Brain microvascular endothelial cell (primary cell): ENCODE results near the gene PPM1M.

Experiments
- DNase-seq: peaks from one replicate; pipeline ENCODE4 v3.0.0-alpha.2; 2020
- H3K27ac ChIP-seq: fragments of 250-450 bp; sonication (Bioruptor Pico); 2 replicates; pipeline ENCODE4 v1.5.1; 2020; ENCODE audit warnings: mild to moderate bottlenecking, moderate library complexity
- H3K27me3 ChIP-seq: fragments of 250-450 bp; sonication (Bioruptor Pico); replicated peaks from 2 replicates; pipeline ENCODE4 v1.5.1; 2020; ENCODE audit warnings: mild to moderate bottlenecking
- H3K36me3 ChIP-seq: fragments of 250-450 bp; sonication (Bioruptor Pico); replicated peaks from 2 replicates; pipeline ENCODE4 v1.5.1; 2020; ENCODE audit warnings: mild to moderate bottlenecking
- H3K4me3 ChIP-seq: 2 replicates; pipeline ENCODE4 v1.5.1; 2011; ENCODE audit warnings: low read depth, mild to moderate bottlenecking, control low read depth, low read length, moderate library complexity
- in situ Hi-C: cut with HindIII; loops from 2 replicates; pipeline ENCODE4 v1.10.0; 2017; ENCODE audit warnings: low sequenced_read_pairs, low pct_ligation_motif_present
- TF ChIP-seq, protein P1 (sequence below): IDR thresholded peaks from 2 replicates; pipeline ENCODE4 v1.5.1; 2011; ENCODE audit warnings: low read depth, mild to moderate bottlenecking, moderate library complexity, low read length, control low read depth, inconsistent platforms; ENCODE audit errors: missing control alignments

The PPM1M gene

GRCh38 chr3:52246728-52247408 lies 1.3 kb downstream of the PPM1M start:
- Histone ChIP-seq H3K27me3 (no peaks in the 10 kb centered on the region), H3K4me3 (no peak overlapping the region), H3K27ac (no peak overlapping the region), H3K36me3 (peaks cover 21% of the 10 kb centered on the region)
- in situ Hi-C loops = no loop called here
- TF ChIP-seq, protein P1, sequence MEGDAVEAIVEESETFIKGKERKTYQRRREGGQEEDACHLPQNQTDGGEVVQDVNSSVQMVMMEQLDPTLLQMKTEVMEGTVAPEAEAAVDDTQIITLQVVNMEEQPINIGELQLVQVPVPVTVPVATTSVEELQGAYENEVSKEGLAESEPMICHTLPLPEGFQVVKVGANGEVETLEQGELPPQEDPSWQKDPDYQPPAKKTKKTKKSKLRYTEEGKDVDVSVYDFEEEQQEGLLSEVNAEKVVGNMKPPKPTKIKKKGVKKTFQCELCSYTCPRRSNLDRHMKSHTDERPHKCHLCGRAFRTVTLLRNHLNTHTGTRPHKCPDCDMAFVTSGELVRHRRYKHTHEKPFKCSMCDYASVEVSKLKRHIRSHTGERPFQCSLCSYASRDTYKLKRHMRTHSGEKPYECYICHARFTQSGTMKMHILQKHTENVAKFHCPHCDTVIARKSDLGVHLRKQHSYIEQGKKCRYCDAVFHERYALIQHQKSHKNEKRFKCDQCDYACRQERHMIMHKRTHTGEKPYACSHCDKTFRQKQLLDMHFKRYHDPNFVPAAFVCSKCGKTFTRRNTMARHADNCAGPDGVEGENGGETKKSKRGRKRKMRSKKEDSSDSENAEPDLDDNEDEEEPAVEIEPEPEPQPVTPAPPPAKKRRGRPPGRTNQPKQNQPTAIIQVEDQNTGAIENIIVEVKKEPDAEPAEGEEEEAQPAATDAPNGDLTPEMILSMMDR = no peak
- no peak for DNase-seq

DNA sequence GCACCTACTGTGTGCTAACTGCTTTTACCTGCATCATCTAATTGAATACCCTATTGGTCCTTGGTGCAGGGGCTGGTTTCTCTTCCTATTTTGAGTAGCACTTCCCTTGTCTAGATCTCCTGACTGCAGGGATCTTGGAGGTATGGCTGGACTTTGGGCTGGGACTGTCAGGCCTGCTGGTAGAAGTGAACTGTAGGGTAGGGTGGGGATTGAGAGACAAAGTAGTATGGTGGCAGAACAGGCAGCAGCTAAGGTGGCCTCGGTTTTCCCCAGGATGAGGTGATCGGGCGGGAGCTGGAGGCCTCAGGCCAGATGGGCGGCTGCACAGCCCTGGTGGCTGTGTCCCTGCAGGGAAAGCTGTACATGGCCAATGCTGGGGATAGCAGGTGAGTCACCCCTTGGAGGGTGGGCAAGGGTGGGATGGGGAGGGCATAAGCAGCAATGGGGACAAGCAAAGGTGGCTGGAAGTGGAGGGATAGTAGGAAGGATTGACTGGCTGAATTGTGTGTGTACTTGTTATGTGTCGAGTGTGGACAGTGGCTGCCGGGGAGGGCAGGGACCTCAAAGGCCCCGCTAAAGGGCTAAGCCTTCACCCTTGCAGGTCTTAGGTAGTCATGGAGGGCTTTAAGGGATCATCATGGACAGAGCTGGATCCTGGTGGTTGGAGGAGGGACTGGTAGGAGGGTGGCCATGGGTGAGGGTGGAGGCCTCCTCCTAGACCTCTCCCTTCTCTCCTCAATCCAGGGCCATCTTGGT lies 2.0 kb downstream of the PPM1M start:
- in situ Hi-C loops = no loop called here
- Histone ChIP-seq H3K27me3 (no peaks in the 10 kb centered on the region), H3K27ac (no peak overlapping the region), H3K36me3 (peaks cover 29% of the 10 kb centered on the region), H3K4me3 (no peak overlapping the region)
- no peak for DNase-seq
- TF ChIP-seq, protein P1 = no peak

DNA sequence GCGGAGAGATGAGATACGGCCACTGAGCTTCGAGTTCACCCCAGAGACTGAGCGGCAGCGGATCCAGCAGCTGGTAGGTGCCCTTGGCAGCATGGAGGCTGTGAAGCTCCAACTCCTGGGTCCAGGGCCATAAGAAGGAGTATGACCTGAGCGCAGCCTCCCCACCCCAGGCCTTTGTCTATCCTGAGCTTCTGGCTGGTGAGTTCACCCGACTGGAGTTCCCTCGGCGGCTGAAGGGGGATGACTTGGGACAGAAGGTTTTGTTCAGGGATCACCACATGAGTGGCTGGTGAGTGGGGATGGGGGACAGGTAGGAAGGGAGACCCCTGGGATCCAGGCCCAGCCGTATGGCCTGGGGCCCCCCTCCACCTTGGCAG lies 2.6 kb downstream of the PPM1M start:
- H3K36me3 ChIP-seq = peaks cover 32% of the 10 kb centered on the region
- no peaks in the 10 kb centered on the region for H3K27me3 ChIP-seq
- TF ChIP-seq, protein P1 = no peak
- H3K27ac ChIP-seq = no peak overlapping the region
- DNase-seq = no peak
- no peak overlapping the region for H3K4me3 ChIP-seq
- in situ Hi-C loops = no loop called here

DNA sequence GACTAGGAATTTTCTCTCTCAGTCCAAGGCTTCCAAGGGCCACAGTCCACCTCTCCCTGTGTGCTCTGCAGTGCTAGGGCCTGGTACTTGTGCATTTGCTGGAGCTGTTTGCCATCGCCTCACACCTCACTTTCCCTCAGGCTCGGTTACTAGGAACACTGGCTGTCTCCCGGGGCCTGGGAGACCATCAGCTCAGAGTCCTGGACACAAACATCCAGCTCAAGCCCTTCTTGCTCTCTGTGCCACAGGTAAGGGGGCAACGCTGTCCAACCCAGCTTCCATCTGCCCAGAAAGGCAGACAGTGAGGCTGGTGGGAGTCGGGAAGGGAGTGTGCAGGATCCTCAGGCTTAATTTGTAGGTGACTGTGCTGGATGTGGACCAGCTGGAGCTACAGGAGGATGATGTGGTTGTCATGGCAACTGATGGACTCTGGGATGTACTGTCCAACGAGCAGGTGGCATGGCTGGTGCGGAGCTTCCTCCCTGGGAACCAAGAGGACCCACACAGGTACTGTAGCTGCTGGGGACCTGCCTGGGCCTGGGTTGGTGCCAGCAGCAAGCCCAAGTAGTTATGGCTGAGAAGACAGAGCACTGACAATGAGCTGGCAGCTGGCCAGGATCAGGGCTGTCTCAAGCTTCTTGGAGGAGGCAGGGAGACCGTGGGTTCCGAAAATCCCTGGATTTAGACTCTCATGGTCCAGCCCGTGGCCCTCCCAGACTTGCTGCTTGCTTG lies 3.4 kb downstream of the PPM1M start:
- Histone ChIP-seq H3K4me3 (no peak overlapping the region), H3K36me3 (peaks cover 39% of the 10 kb centered on the region), H3K27ac (no peak overlapping the region), H3K27me3 (no peaks in the 10 kb centered on the region)
- no peak for DNase-seq
- in situ Hi-C loops = no loop called here
- TF ChIP-seq, protein P1 = no peak

GRCh38 chr3:52249683-52250082 lies 4.1 kb downstream of the PPM1M start:
- H3K4me3 ChIP-seq = no peak overlapping the region
- no peak overlapping the region for H3K27ac ChIP-seq
- in situ Hi-C loops = no loop called here
- TF ChIP-seq, protein P1 = no peak
- H3K27me3 ChIP-seq = no peaks in the 10 kb centered on the region
- no peak for DNase-seq
- peaks cover 42% of the 10 kb centered on the region for H3K36me3 ChIP-seq
